HEK293 (cell line): ENCODE measurements around the gene PRDX2.
A peak's percentile ranks its signal among the peaks of the same experiment; 100 is the strongest.
"Not testable (repeated sequence)": the region's sequence is repeated elsewhere in the genome, so short reads cannot be mapped to it uniquely, and the experiment has no call there.

ENCODE experiments used
- CTCF ChIA-PET: fragments of 350-600 bp; formaldehyde crosslinking; extraction: SDS; loops from one replicate; lab custom pipeline; 2021; ENCODE audit warnings: antibody characterized with exemption; lab: Yijun Ruan, JAX
- POLR2A ChIA-PET: fragments of 300-600 bp; formaldehyde crosslinking; extraction: SDS; loops from one replicate; lab custom pipeline; 2020; ENCODE audit warnings: antibody characterized with exemption, inconsistent platforms; lab: Yijun Ruan, JAX
- H3K27ac ChIP-seq: fragments of 200-500 bp; sonication (Bioruptor generic); 2 replicates; pipeline ENCODE4 v1.5.1; 2014; ENCODE audit warnings: low read depth, low read length, control low read depth, inconsistent platforms; ENCODE audit errors: extremely low read depth
- H3K36me3 ChIP-seq, 2 experiments: fragments of 200-500 bp in 1 of 2; sonication (Bioruptor generic) in 1 of 2; 1 replicate in 1 of 2; 2 replicates in 1 of 2; pipeline ENCODE4 v1.5.1; 2014 to 2017; ENCODE audit warnings: inconsistent platforms in 2 of 2, low read length in 2 of 2; ENCODE audit not compliant: control insufficient read depth in 2 of 2, insufficient read depth in 1 of 2
- H3K4me1 ChIP-seq: fragments of 200-500 bp; sonication (Bioruptor generic); 2 replicates; pipeline ENCODE4 v1.5.1; 2014; ENCODE audit warnings: mild to moderate bottlenecking, low read length, inconsistent platforms; ENCODE audit not compliant: control insufficient read depth, insufficient read depth
- H3K4me3 ChIP-seq: 2 replicates; pipeline ENCODE4 v1.5.1; 2011; ENCODE audit warnings: low read depth, mild to moderate bottlenecking, control low read depth, low read length, moderate library complexity
- H3K9me3 ChIP-seq: fragments of 200-500 bp; sonication (Bioruptor generic); 2 replicates; pipeline ENCODE4 v1.5.1; 2014; ENCODE audit warnings: low read depth, low read length, inconsistent platforms; ENCODE audit not compliant: control insufficient read depth, insufficient read depth
- GLIS1 ChIP-seq: fragments of 450-650 bp; formaldehyde crosslinking; IDR thresholded peaks from 2 replicates; pipeline ENCODE4 v1.5.1; 2016; ENCODE audit warnings: missing biosample characterization, missing genetic modification characterization
- PRDM1 ChIP-seq: fragments of 450-650 bp; formaldehyde crosslinking; IDR thresholded peaks from 2 replicates; pipeline ENCODE4; 2016; ENCODE audit warnings: missing biosample characterization, missing genetic modification characterization
- SP7 ChIP-seq: fragments of 450-650 bp; formaldehyde crosslinking; IDR thresholded peaks from 2 replicates; pipeline ENCODE4 v1.5.1; 2016; ENCODE audit warnings: missing biosample characterization, missing genetic modification characterization
- WT1 ChIP-seq: fragments of 450-650 bp; formaldehyde crosslinking; IDR thresholded peaks from 2 replicates; pipeline ENCODE4 v1.5.1; 2016; ENCODE audit warnings: missing biosample characterization, missing genetic modification characterization
- YY1 ChIP-seq: fragments of 450-650 bp; formaldehyde crosslinking; IDR thresholded peaks from 2 replicates; pipeline ENCODE4 v1.5.1; 2018; ENCODE audit warnings: missing biosample characterization, missing genetic modification characterization
- ZBTB17 ChIP-seq: fragments of 450-650 bp; formaldehyde crosslinking; IDR thresholded peaks from 2 replicates; pipeline ENCODE4 v1.5.1; 2016; ENCODE audit warnings: missing biosample characterization, missing genetic modification characterization
- ZBTB48 ChIP-seq: fragments of 450-650 bp; formaldehyde crosslinking; IDR thresholded peaks from 2 replicates; pipeline ENCODE4 v1.5.1; 2016; ENCODE audit warnings: missing biosample characterization, missing genetic modification characterization
- ZNF121 ChIP-seq: fragments of 450-650 bp; formaldehyde crosslinking; IDR thresholded peaks from 2 replicates; pipeline ENCODE4 v1.5.1; 2016; ENCODE audit warnings: missing biosample characterization, missing genetic modification characterization
- ZNF354C ChIP-seq: fragments of 450-650 bp; formaldehyde crosslinking; IDR thresholded peaks from 2 replicates; pipeline ENCODE4 v1.5.1; 2016; ENCODE audit warnings: missing biosample characterization, missing genetic modification characterization, low read depth, borderline replicate concordance
- ZNF362 ChIP-seq: fragments of 450-650 bp; formaldehyde crosslinking; IDR thresholded peaks from 2 replicates; pipeline ENCODE4 v1.5.1; 2016; ENCODE audit warnings: missing biosample characterization, missing genetic modification characterization
- ZNF416 ChIP-seq: fragments of 450-650 bp; formaldehyde crosslinking; IDR thresholded peaks from 2 replicates; pipeline ENCODE4 v1.5.1; 2016; ENCODE audit warnings: missing biosample characterization, missing genetic modification characterization
- ZNF580 ChIP-seq: fragments of 450-650 bp; formaldehyde crosslinking; IDR thresholded peaks from 2 replicates; pipeline ENCODE4 v1.5.1; 2016; ENCODE audit warnings: missing biosample characterization, missing genetic modification characterization
- ZNF600 ChIP-seq: fragments of 450-650 bp; formaldehyde crosslinking; IDR thresholded peaks from 2 replicates; pipeline ENCODE4 v1.5.1; 2016; ENCODE audit warnings: missing biosample characterization, missing genetic modification characterization

The PRDX2 gene

GRCh38 chr19:12821761-12822160 lies 20.2 kb upstream of the PRDX2 start (continued):
- TF ChIP-seq GLIS1 (peak; percentile 34; the same call in 1 of the 2 replicates), YY1 (tag by site-specific recombination) (peak; percentile 52; the same call in 1 of the 2 replicates), PRDM1 (tag by site-specific recombination) (peak; percentile 54; the same call in 1 of the 2 replicates), SP7 (tag by site-specific recombination) (0 out of 2 replicates have a peak, but pooled peaks have one; percentile 32), ZBTB17 (tag by site-specific recombination) (peak; percentile 27; the same call in 1 of the 2 replicates), ZNF416 (no peak), WT1 (tag by site-specific recombination) (no peak), ZNF354C (tag by site-specific recombination) (no peak), ZNF600 (no peak)
- TF ChIP-seq, all 188 proteins: peak for 12

DNA sequence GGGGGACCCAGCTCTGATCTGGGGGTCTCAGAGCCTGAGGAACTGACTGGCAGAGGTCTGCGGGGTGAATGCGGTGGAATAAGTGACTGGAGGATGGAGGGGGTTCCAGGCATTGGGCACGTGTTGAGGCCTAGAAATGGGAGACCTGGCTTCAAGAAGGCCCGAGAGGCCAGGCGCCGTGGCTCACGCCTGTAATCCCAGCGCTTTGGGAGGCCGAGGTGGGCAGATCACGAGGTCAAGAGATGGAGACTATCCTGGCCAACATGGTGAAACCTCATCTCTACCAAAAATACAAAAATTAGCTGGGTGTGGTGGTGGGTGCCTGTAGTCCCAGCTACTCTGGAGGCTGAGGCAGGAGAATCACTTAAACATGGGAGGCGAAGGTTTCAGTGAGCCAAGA lies 16.2 kb upstream of the PRDX2 start:
- ChIA-PET CTCF (interaction anchor here (0.6 to 1.1 kb wide), 2 partner anchors 52 to 139 kb away, joined by 3 to 4 read pairs; no protein-coding TSS in a partner anchor), POLR2A (interaction anchor here (0.8 to 1.8 kb wide), 2 partner anchors 11 to 18 kb away, joined by 6 to 10 read pairs; partner anchors contain the start of gene RNASEH2A)
- peaks cover 11 to 35% of the 10 kb centered on the region in 2 experiments; a peak in 2 of 3 replicates for H3K36me3 ChIP-seq
- H3K9me3 ChIP-seq, H3K27ac ChIP-seq, H3K4me1 ChIP-seq, H3K4me3 ChIP-seq: not testable (repeated sequence)

DNA sequence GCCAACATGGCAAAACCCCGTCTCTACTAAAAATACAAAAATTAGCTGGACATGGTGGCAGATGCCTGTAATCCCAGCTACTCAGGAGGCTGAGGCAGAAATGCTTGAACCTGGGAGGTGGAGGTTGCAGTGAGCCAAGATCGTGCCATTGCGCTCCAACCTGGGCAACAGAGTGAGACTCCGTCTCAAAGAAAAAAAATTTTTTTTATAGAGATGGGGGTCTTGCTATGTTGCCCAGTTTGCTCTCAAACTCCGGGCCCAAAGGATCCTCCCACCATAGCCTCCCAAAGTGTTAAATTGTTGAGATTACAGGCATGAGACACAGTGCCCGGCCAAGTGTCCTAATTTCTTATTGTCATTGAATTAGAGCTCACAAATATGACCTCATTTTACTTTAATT lies 15.6 kb upstream of the PRDX2 start:
- CTCF ChIA-PET: interaction anchor here (0.6 to 1.1 kb wide), 2 partner anchors 52 to 138 kb away, joined by 3 to 4 read pairs; no protein-coding TSS in a partner anchor

GRCh38 chr19:12815088-12815487 lies 13.5 kb upstream of the PRDX2 start:
- H3K9me3 ChIP-seq: no peaks in the 10 kb centered on the region
- H3K36me3 ChIP-seq: peaks cover 37 to 55% of the 10 kb centered on the region in 2 experiments; a peak in 2 of 3 replicates
- CTCF ChIA-PET: interaction anchor here (0.6 to 2.5 kb wide), 9 partner anchors 10 to 150 kb away, joined by 3 to 13 read pairs (median 3); partner anchors contain the start of genes PRDX2 and THSD8
- TF ChIP-seq ZNF580 (tag by site-specific recombination) (no peak), ZBTB48 (tag by site-specific recombination) (no peak), ZNF362 (tag by site-specific recombination) (peak; percentile 70; the same call in 1 of the 2 replicates)
- H3K27ac ChIP-seq: no peak overlapping the region
- H3K4me1 ChIP-seq: no peaks in the 10 kb centered on the region
- no peak overlapping the region for H3K4me3 ChIP-seq
- POLR2A ChIA-PET: interaction anchor here (0.7 kb wide), 1 partner anchor 106 kb away, joined by 5 read pairs; no protein-coding TSS in a partner anchor

More for the DNA sequence above, 15.6 kb upstream of the PRDX2 start:
- not testable (repeated sequence) for H3K9me3 ChIP-seq, H3K4me3 ChIP-seq, H3K4me1 ChIP-seq, H3K27ac ChIP-seq
- H3K36me3 ChIP-seq: peaks cover 17 to 39% of the 10 kb centered on the region in 2 experiments; a peak in 2 of 3 replicates
- POLR2A ChIA-PET: interaction anchor here (0.8 to 1.8 kb wide), 2 partner anchors 10 to 17 kb away, joined by 6 to 10 read pairs; partner anchors contain the start of gene RNASEH2A
- TF ChIP-seq ZNF121 (tag by site-specific recombination): peak; percentile 89
